ENCODE results near the gene ATP1B1. TPM values are rescaled to one million over a fixed set of nuclear protein-coding genes. Genes with fewer than 3 reads are reported as not detected.

The ATP1B1 gene
- total and polyA plus RNA-seq, 2 donors (not counting 1 experiment from before 2014, with no cell fraction given), result 1.4 to 1.7 TPM

- H3K9ac ChIP-seq (ENCODE audit: low read length), result no peak overlapping the region
- POLR2A ChIA-PET, result no interaction called here
- H4K20me1 ChIP-seq (ENCODE audit: control insufficient read depth, insufficient read depth, low read length, poor library complexity, severe bottlenecking), result no peaks in the 10 kb centered on the region
- H3K9me3 ChIP-seq (ENCODE audit: control extremely low read depth in 1 of 3, control insufficient read depth in 2 of 3, insufficient read depth in 1 of 3, low read length in 2 of 3), result no peaks in the 10 kb centered on the region
- no peaks in the 10 kb centered on the region for H3K27me3 ChIP-seq (replicated peaks in 1 of 4; ENCODE audit: control extremely low read depth in 1 of 4, control insufficient read depth in 3 of 4, insufficient read depth in 4 of 4, low read length in 3 of 4)
- no peak overlapping the region for H3K27ac ChIP-seq (ENCODE audit: low read length in 2 of 2)
- H3K79me2 ChIP-seq (ENCODE audit: control insufficient read depth, insufficient read depth, low read length), result no peaks in the 10 kb centered on the region
- H3K4me3 Mint-ChIP-seq, result no peak overlapping the region
- intact Hi-C loops (cut with micrococcal nuclease), result no loop called here
- no peak overlapping the region for H3K27ac Mint-ChIP-seq
- CTCF ChIA-PET, result no interaction called here
- H3K4me1 ChIP-seq (ENCODE audit: control insufficient read depth in 2 of 2, insufficient read depth in 2 of 2, low read length in 2 of 2), result no peaks in the 10 kb centered on the region
- ATAC-seq (ENCODE audit: low read depth) (no peak), DNase-seq (no peak)
- H3K9me3 Mint-ChIP-seq (ENCODE audit: insufficient read depth), result no peaks in the 10 kb centered on the region
- no peaks in the 10 kb centered on the region for H3K27me3 Mint-ChIP-seq
- H3K4me3 ChIP-seq (ENCODE audit: control extremely low read depth in 1 of 5, extremely low read depth in 1 of 5, insufficient read depth in 1 of 5, low read depth in 2 of 5, low read length in 4 of 5), result no peak overlapping the region
- no peak for TF ChIP-seq EZH2 (IDR thresholded peaks at IDR 0.05; ENCODE audit: borderline replicate concordance, insufficient read depth, low read depth, low read length, poor library complexity, severe bottlenecking)
- TF ChIP-seq CTCF (IDR thresholded peaks at IDR 0.05), result no peak
- peaks cover 3% of the 10 kb centered on the region for H3K4me1 Mint-ChIP-seq
- no CpG with 5 or more reads among the region's 3 CpGs for WGBS (ENCODE audit: insufficient coverage)
- H3K4me2 ChIP-seq (replicated peaks; ENCODE audit: low read depth, low read length, poor library complexity, severe bottlenecking), result no peak overlapping the region
- no peaks in the 10 kb centered on the region for H3K36me3 ChIP-seq (replicated peaks in 1 of 2; ENCODE audit: control extremely low read depth in 1 of 2, control insufficient read depth in 1 of 2, extremely low read depth in 1 of 2, insufficient read depth in 2 of 2, low read length in 1 of 2)
- H2AFZ ChIP-seq (ENCODE audit: insufficient read depth, low read depth, low read length, poor library complexity, severe bottlenecking), result no peak overlapping the region
Measured at GRCh38 chr1:169160845-169161495, 54.5 kb downstream of the ATP1B1 start.

- Mint-ChIP-seq H3K4me3 (no peak overlapping the region), H3K27me3 (no peaks in the 10 kb centered on the region), H3K27ac (no peak overlapping the region), H3K9me3 (ENCODE audit: insufficient read depth) (no peaks in the 10 kb centered on the region), H3K4me1 (peaks cover 3% of the 10 kb centered on the region)
- no peak for ATAC-seq (ENCODE audit: low read depth)
- Histone ChIP-seq H3K79me2 (ENCODE audit: control insufficient read depth, insufficient read depth, low read length) (no peaks in the 10 kb centered on the region), H3K4me3 (ENCODE audit: control extremely low read depth in 1 of 5, extremely low read depth in 1 of 5, insufficient read depth in 1 of 5, low read depth in 2 of 5, low read length in 4 of 5) (no peak overlapping the region), H3K27me3 (replicated peaks in 1 of 4; ENCODE audit: control extremely low read depth in 1 of 4, control insufficient read depth in 3 of 4, insufficient read depth in 4 of 4, low read length in 3 of 4) (no peaks in the 10 kb centered on the region), H3K4me1 (ENCODE audit: control insufficient read depth in 2 of 2, insufficient read depth in 2 of 2, low read length in 2 of 2) (no peaks in the 10 kb centered on the region), H3K9me3 (ENCODE audit: control extremely low read depth in 1 of 3, control insufficient read depth in 2 of 3, insufficient read depth in 1 of 3, low read length in 2 of 3) (no peaks in the 10 kb centered on the region), H3K9ac (ENCODE audit: low read length) (no peak overlapping the region), H2AFZ (ENCODE audit: insufficient read depth, low read depth, low read length, poor library complexity, severe bottlenecking) (no peak overlapping the region), H3K4me2 (replicated peaks; ENCODE audit: low read depth, low read length, poor library complexity, severe bottlenecking) (no peak overlapping the region), H3K27ac (ENCODE audit: low read length in 2 of 2) (no peak overlapping the region), H3K36me3 (replicated peaks in 1 of 2; ENCODE audit: control extremely low read depth in 1 of 2, control insufficient read depth in 1 of 2, extremely low read depth in 1 of 2, insufficient read depth in 2 of 2, low read length in 1 of 2) (no peaks in the 10 kb centered on the region), H4K20me1 (ENCODE audit: control insufficient read depth, insufficient read depth, low read length, poor library complexity, severe bottlenecking) (no peaks in the 10 kb centered on the region)
- no peak for TF ChIP-seq CTCF (IDR thresholded peaks at IDR 0.05)
- 100% methylated on average over 3 of the region's 4 CpGs for WGBS (ENCODE audit: insufficient coverage)
- DNase-seq, result no peak
- intact Hi-C loops (cut with micrococcal nuclease), result no loop called here
- ChIA-PET CTCF (no interaction called here), POLR2A (no interaction called here)
Measured at GRCh38 chr1:169161496-169162194, 55.2 kb downstream of the ATP1B1 start.
